Sigmoid colon (tissue), 4 donors: Measurements from ENCODE around the gene HERPUD2.

Experiments
- POLR2A ChIP-seq, 2 donors: fragments of 450-650 bp; IDR thresholded peaks; one replicate each; pipeline ENCODE4 v1.6.1; 2016; ENCODE audit warnings: antibody characterized with exemption in 2 of 2, mild to moderate bottlenecking in 2 of 2, moderate library complexity in 2 of 2
- POLR2AphosphoS5 ChIP-seq, 4 donors: sonication (generic); formaldehyde crosslinking; IDR thresholded peaks; one replicate each; pipeline ENCODE4 v1.6.1; 2017; ENCODE audit warnings: antibody characterized with exemption in 4 of 4
- TF ChIP-seq, protein P1 (sequence below), 4 experiments: fragments of 450-650 bp in 3 of 4; fragments of 200-600 bp in 1 of 4; IDR thresholded peaks; one replicate each; pipeline ENCODE4 v1.5.1; 2016 to 2019; ENCODE audit warnings: antibody characterized with exemption in 4 of 4, mild to moderate bottlenecking in 3 of 4, moderate library complexity in 2 of 4

DNA sequence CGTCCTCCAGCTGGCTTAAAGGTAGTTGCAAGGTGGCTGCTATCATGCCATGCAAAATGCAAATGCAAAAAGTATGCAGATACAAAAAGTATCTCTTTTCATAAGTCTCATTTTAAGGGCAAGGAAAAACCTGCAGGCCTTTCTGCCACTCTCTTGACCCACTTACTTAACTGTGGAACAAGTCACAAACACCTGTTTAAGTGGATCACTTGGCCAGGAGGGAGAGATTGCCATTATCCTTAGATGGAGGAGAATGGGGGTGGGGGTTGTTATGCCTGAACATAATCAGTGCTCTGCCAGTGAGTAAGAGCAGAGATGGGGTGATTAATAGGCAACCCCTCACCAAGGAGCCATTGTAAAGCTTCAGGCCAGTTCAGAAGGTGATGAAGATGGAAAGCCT lies 25.1 kb upstream of the HERPUD2 start:
- TF ChIP-seq, protein P1, sequence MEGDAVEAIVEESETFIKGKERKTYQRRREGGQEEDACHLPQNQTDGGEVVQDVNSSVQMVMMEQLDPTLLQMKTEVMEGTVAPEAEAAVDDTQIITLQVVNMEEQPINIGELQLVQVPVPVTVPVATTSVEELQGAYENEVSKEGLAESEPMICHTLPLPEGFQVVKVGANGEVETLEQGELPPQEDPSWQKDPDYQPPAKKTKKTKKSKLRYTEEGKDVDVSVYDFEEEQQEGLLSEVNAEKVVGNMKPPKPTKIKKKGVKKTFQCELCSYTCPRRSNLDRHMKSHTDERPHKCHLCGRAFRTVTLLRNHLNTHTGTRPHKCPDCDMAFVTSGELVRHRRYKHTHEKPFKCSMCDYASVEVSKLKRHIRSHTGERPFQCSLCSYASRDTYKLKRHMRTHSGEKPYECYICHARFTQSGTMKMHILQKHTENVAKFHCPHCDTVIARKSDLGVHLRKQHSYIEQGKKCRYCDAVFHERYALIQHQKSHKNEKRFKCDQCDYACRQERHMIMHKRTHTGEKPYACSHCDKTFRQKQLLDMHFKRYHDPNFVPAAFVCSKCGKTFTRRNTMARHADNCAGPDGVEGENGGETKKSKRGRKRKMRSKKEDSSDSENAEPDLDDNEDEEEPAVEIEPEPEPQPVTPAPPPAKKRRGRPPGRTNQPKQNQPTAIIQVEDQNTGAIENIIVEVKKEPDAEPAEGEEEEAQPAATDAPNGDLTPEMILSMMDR (IDR thresholded peaks at IDR 0.05): no peak
- TF ChIP-seq POLR2AphosphoS5 (IDR thresholded peaks at IDR 0.05) (no peak), POLR2A (IDR thresholded peaks at IDR 0.05) (no peak)
